ENCODE data around the gene REXO4.

- no peak for TF ChIP-seq EP300 (IDR thresholded peaks at IDR 0.05)
- TF ChIP-seq, protein P1, sequence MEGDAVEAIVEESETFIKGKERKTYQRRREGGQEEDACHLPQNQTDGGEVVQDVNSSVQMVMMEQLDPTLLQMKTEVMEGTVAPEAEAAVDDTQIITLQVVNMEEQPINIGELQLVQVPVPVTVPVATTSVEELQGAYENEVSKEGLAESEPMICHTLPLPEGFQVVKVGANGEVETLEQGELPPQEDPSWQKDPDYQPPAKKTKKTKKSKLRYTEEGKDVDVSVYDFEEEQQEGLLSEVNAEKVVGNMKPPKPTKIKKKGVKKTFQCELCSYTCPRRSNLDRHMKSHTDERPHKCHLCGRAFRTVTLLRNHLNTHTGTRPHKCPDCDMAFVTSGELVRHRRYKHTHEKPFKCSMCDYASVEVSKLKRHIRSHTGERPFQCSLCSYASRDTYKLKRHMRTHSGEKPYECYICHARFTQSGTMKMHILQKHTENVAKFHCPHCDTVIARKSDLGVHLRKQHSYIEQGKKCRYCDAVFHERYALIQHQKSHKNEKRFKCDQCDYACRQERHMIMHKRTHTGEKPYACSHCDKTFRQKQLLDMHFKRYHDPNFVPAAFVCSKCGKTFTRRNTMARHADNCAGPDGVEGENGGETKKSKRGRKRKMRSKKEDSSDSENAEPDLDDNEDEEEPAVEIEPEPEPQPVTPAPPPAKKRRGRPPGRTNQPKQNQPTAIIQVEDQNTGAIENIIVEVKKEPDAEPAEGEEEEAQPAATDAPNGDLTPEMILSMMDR (IDR thresholded peaks at IDR 0.05): no peak
Observed at GRCh38 chr9:133405508-133406438, 12.0 kb downstream of the REXO4 start.

Measured in tibial nerve (tissue), 4 donors.